SKM-1 (cell line): Measurements from ENCODE around the gene MRPL21.
"Not testable (repeated sequence)": the region's sequence is repeated elsewhere in the genome, so short reads cannot be mapped to it uniquely, and the experiment has no call there.

Source experiments
- DNase-seq: peaks from one replicate; lab custom pipeline; 2025; ENCODE audit not compliant: unreplicated experiment; lab: John Stamatoyannopoulos, UW

The MRPL21 gene

DNA sequence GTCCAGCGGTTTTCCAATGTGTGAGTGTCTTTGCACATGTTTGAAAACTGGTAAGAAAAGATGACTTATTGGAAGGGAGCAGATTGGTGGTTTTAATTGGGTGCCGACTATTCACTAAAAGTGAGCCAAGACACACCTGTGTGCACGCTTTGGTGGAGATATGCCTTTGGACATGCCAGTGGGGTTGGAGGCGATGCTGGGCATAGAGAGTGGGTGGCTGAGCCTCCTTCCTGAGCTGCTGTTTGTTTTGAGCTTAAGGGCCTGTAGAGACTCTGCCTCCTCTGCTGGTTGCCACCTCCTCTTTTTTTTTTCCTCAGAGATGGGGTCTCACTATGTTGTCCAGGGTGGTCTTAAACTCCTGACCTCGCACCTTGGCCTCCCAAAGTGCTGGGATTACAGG, 9.6 kb upstream of the MRPL21 start:
- DNase-seq: no peak

DNA sequence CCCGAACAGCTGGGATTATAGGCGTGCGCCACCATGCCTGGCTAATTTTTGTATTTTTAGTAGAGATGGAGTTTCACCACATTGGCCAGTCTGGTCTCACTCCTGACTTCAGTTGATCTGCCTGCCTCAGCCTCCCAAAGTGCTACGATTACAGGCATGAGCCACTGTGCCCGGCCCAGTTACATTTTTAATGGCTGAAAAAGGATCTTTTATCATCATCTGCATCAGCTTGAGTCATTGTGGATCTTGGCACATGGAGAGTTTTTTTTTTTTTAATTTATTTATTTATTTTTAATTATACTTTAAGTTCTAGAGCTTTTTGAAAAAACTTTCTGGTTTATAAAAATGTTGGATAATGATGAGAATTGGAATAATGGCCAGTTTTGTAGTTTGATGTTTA, 8.6 kb upstream of the MRPL21 start:
- DNase-seq: no peak

DNA sequence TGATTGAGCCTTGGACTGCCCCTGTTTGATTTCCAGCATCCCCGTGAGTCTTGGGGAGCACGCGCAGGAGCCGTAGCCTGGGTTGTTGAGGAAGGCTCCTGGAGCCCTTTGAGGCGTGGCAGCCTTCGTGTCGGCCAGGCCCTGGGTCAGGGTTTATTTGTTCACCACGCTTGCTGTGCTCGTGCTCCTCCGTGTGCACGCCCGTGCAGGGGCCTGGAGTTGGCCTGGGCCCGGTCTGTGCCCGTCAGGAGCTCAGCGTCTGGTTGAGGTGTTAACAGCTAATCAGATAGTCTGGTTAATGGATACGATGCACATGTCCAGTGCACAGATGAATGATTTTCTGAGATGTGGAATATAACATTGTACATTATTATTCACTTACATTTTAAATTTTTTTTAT, 8.1 kb upstream of the MRPL21 start:
- DNase-seq: no peak

- DNase-seq: no peak
Measured at GRCh38 chr11:68910965-68911364, 7.3 kb upstream of the MRPL21 start.

DNA sequence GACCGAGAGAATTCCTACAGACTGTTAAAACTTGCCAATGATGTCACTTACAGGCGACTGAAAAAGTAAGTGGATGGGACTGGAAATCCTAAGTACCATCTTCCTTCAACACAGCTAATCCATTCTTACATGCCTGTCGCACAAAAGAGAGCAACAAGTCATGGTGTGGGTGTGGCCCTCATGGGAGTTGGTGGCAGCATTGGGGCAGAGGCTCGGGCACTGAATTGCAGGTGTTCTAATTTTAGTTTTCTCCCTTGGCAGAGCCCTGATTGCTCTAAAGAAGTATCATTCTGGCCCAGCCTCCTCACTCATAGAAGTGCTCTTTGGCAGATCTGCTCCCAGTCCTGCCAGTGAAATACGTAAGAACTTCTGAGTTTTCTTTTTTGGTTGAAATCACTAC, 4.6 kb upstream of the MRPL21 start:
- DNase-seq: no peak

DNA sequence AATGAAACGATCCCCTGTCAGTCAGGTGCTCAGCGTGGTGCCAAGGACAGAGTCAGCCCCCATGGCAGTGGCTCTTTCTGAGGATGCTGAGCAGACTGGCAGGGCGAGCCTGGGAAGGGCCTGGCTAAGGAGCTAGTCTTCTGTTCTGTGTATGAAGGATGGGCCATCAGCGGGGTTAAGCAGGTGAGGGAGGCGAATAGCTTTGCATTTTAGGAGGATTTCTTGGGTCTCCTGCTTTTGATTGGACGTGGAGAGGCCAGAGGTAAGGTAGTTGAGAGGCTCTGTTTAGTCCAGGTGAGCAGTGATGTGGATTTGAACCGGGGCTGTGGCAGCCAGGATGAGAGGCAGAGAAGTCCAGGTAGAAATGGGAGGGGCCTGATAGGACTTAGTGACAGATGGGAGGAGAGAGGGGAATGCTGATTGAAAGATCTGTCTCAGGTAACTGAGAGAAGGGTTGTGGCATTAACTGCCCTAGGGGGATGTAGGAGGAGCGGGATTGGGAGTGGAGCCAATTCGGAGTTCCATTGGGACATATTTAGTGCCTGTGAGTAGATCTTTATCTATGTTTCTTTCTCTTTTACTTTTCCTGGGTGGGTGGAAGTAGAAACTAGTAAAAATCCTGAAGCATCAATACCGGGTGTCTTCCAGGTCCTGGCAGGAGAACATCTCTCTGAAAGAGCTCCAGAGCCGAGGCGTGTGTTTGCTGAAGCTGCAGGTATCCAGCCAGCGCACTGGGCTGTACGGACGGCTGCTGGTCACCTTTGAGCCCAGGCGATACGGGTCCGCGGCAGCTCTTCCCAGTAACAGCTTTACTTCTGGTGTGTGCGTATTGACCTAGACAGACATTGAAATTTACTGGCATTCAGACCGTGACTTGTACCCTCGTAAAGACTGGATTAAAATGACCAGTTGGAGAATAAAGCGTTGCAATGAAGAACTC, 2.1 kb upstream of the MRPL21 start:
- DNase-seq: no peak

- no peak for DNase-seq
Measured at GRCh38 chr11:68904248-68904847, 716 bp upstream of the MRPL21 start.

DNA sequence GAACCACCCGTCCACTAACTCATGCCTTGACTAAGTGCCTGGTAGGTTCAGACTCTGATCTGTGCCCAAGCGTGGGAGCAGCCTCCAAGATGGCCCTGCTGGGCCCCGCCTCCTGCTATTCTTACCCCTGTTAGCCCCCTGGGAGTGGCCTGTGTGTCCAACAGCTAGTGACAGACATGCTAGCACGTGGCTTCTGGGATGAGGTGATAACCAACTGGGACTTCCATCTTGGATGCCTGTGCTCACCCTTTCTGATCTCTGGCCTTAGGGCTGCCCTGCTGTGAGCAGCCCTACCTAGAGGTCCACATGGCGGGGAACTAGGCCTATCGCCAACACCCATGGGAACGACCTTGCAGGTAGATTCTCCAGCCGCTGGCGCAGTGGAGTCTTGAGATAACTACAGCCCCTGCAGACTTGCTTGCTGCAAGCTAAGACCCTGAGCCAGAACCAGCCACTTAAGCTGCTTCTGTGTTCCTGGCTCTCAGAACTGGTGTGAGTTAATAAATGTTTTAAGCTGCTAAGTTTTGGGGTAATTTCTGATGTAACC, 2.7 kb downstream of the MRPL21 start:
- no peak for DNase-seq

GRCh38 chr11:68897441-68897840, 6.2 kb downstream of the MRPL21 start:
- DNase-seq: no peak

DNA sequence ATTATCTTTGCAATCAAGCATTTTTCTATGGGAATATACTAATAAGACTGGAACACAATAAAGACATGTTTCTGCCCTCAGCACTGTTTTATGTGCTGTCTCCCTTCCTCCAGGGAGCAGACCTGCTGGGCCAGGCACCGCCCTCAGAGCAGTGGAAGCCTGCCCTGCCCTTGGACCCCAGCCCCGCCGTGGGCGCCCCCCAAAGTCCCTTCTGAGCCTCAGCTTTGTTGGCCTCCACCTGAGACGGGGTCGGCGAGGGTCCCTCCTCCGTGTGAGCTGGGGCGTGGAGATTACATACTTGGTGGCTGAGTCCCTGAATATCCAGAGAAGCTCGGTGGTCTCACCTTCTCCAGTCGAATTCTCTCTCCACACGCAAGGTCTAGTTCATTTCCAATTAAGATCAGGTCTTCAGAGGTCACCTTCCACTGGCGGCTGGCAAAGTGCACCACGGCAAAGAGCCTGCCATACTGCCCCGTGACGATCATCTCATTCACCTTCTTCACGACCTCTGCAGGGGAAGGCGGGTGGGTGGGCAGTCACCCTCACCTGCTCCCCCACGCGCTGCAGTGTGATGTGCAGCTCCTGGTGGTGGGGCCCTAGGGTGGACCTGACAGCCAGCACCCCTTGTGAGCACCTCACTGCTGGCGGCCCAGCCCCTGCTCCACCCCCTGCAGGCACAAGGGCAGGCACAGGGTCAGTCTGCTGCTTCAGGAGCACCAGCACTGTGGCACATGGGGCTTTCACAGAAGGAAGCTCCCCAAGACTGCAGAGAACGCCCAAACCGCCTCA, 7.3 kb downstream of the MRPL21 start:
- no peak for DNase-seq

DNA sequence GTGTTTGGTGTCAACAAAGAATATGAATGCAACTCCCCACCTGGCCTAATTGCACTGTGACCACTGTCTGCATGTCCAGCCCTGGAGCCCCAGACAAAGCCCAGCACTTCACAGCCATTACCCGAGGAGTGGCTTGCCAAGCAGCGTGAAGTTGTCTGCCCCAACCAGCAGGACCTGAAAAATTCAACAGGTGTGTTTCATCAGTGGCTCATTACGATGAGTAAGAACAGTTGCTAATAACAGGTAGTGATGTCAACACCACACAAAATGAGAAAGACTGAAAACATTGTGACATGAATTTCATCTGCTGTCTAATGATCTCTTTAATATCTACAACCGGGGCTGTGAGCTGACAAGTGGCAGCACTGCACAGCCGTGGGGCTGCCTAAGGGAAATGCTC, 10.3 kb downstream of the MRPL21 start:
- DNase-seq: no peak

- no peak for DNase-seq
Measured at GRCh38 chr11:68892576-68892975, 11.1 kb downstream of the MRPL21 start.

GRCh38 chr11:68891351-68891948, 12.2 kb downstream of the MRPL21 start:
- no peak for DNase-seq

- no peak for DNase-seq
Measured at GRCh38 chr11:68890490-68891231, 13.0 kb downstream of the MRPL21 start.

DNA sequence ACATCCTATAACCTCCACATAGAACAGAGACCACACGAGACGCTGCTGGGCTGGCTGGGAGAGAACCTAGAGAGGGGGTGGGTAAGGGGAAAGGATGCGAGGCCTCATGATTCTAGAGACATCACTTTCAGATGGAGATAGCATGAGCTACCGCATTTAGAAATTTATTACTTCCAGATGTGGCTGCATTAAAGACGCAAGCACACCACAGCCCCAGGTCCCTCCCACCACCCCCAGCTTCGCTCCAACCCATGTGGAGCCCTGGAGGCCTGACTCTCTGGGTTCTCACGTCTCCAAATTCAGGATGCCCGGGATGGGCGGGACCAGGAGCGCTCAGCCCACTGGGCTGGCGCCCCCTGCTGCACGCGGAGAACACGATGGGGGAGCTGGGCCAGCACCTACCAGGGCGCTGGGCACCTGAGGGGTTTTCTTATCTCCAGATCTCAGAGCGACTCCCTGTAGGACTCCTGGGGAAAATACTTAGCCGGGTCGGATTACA, 13.6 kb downstream of the MRPL21 start:
- DNase-seq: no peak

- DNase-seq: not testable (repeated sequence)
Measured at GRCh38 chr11:68884827-68885226, 18.8 kb downstream of the MRPL21 start.

GRCh38 chr11:68882391-68882790, 21.2 kb downstream of the MRPL21 start:
- no peak for DNase-seq

GRCh38 chr11:68881320-68881719, 22.3 kb downstream of the MRPL21 start:
- no peak for DNase-seq

DNA sequence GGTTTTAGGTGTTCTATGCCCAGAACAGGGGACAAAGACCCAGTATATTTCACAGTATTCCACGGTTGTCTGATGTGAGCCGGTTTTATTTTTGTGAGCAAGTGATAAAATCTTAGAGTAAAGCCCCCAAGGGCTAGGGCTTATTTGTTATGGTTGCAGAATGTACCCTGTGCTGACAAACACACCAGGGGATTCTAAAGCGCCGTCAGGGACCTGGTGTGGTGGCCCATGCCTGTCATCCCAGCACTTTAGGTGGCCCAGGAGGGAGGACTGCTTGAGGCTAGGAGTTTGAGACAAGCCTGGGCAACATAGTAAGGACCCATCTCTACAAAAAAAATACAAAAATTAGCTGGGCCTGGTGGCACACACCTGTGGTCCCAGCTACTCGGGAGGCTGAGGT, 22.8 kb downstream of the MRPL21 start:
- DNase-seq: no peak

DNA sequence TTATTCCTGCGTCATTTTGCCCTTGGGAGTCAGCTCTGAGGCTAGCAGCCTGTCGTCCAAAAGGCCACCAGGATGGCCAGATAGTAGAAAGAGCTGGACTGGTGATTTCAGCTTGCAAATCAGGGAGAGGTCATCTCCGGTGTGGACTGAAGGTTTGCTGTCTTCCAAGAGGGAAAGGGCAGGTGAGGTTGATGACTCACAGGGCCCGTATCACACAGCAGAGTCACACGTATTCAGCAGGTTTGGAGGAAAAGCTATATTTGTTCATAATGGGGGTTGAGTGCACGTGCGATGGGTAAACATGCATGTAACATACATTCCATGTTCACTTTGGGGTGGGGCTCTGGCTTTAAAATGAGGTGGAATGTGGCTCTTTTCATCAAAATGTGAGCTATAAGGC, 25.6 kb downstream of the MRPL21 start:
- DNase-seq: no peak
